T47D (cell line): ENCODE data around the gene TFAP2B.

Experiments
- DNase-seq, 2 experiments: peaks; one replicate each; pipeline versions ENCODE4 v3.0.0 to v3.0.0-alpha.2; 2011 to 2012; ENCODE audit warnings: low read depth in 1 of 2, low spot score in 1 of 2
- JUND ChIP-seq: IDR thresholded peaks from 2 replicates; pipeline ENCODE4 v1.6.1; 2012; ENCODE audit warnings: low read depth
- in situ Hi-C: cut with HindIII; loops from 2 replicates; pipeline ENCODE4 v1.10.0; 2016; ENCODE audit warnings: low sequenced_read_pairs, low pct_unique_long_range_greater_than_20kb

TFAP2B gene

DNA sequence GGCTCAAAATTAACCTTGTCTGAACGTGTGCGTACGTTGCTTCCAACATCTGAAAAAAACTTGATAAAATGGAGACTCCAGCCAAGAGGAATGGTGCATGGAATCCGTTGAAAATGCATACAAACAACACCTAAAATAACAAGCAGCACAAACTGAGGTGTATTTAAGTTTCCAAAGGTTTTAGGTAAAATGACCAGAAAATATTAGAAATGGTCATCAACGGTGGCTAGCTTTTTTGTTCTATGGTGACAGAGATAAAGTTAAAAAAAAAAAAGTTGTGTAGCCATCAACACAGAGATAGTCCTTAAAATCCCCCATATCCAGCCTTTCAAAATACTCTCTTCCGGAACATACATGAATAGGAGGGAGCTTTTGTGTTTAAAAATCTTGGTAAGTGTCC, 651 bp upstream of the TFAP2B start:
- no peak for TF ChIP-seq JUND
- in situ Hi-C loops, result no loop called here
- DNase-seq, result no peak

DNA sequence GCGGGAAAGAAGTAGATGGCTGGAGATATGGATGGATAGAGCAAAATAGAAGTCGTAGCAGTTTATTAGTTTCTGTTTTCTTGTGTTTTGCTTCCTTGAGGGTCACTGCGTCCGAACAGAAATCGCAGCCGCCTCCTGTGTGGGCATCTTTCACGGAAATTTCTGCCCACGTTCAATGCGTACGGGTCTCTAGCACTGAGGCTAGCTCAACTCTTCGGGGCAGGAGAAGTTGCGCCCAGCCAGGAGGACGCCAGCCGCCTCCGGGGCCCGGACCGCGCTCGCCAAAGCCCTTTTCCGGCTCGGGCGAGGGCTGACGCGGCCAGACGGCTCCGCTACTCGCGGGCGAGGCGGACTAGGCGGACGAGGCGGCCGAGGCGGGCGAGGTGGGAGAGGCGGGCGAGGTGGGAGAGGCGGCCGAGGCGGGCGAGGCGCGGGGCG, 814 bp downstream of the TFAP2B start:
- TF ChIP-seq JUND, result no peak
- in situ Hi-C loops, result no loop called here
- peak; percentile 20 to 54 for DNase-seq

DNA sequence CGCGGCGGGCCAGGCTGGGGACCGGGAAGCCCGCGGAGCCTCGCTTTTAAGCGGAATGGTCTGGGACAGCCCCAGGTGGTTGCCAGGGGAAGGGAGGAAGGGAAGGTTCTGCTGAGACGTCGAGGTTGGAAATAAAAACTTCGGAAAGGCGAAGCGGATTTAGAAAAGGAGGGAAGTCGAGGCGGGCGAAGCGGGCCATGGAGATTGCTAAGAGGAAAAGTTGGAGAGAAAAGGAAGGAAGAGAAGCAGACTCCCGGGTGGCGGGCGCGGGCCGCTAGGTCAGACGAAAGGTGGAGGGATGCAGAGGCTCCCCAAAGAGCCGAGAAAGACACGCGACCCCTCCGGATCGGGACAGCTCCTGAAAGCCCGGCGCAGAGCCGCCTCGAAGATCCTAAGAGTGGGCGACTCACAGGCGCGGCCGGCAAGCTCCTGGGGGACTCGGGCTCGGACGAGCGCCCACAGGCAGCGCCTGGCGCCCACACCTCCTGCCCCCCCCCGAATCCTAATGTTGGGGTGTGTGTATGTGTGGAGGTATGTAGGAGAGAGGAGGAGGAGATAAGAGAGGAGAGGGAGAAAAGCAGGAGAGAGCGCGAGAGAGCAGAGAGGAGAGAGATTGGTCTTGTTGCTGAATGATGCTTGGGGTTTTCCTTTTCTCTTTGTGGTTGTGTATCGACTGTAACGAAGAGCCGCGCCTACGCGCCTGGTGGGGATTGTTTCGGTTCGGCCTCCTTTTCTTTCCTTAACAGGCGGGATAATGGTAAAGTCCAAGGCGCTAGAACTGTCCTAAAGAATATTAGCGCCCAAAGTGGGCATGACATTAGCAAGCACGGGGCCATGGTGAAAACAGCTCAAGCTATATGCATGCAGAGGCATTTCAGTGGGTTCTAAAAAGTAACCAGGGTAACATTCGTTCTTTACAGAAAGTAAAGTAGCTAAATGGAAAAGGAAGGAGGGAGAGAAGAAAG, 1.5 kb downstream of the TFAP2B start:
- no peak for TF ChIP-seq JUND
- in situ Hi-C loops, result no loop called here
- DNase-seq, result peak in 1 of 2 experiments; percentile 10

DNA sequence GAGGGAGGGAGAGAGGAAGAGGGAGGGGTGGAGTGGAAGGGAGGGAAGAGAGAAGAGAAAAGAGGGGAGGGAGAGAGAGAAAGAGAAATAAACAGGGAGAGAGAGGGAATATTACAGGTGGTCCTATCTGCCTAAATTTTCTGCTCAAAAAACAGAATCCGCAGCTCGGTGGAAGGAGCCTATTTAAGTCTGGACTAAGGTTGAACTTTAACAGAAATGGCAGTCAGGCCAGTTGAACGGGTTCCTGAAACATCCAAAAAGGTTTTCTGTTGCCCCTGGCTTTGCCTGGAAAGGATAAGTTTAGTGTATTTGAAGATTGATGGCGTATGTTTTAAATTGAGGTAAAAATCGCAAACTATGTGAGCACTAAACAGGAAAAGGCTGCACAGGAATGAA, 2.2 kb downstream of the TFAP2B start:
- in situ Hi-C loops, result no loop called here
- DNase-seq, result peak in 1 of 2 experiments; percentile 59
- no peak for TF ChIP-seq JUND

DNA sequence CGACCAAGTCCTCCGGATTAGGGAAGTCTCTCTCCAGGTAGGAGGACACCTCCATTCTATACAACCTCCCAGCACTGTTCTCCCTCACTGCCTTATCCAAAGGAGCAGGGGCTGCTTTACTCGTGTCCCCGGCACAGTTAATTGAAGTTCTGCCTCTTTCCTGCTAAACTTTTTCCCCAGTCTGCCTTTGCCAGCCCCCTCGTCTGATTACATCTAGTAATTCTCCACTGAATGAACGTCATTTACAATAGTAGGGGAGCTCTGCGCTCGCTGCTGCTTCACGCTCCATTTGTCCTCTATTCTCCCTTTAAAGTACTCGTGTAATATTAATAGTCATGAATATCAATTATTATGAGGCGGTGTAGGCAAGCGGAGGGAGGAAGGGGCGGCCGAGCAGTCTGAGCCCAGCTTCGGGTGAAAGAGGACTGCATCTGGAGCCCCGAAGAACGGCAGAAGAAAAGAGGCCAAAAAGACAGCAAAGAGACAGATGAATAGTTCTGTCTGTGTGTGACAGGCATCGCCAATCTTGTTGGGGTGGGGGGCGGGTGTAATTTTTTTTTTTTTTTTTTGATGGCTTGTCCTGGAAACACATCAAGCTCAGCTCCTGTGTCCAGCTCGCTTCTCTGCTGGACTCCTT, 2.9 kb downstream of the TFAP2B start:
- in situ Hi-C loops, result no loop called here
- DNase-seq, result no peak
- TF ChIP-seq JUND, result no peak

DNA sequence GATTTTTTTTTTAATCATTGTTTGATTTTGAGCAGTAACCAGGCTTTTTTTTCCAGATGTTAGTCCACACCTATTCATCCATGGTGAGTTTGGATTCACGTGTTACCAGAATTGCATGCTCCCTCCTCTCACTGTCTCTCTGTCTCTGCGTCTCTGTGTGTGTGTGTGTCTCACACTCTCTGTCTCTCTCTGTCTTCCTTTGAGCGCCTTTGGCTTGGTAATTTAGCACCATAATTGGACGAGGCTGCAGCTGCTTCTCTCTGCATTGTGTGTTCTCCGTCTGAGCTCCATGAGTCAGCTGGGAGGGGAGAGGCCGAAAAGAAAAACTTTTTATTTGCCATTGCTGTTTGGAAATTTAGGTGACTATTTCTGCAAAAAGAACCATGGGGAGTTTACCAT, 3.4 kb downstream of the TFAP2B start:
- TF ChIP-seq JUND, result no peak
- in situ Hi-C loops, result no loop called here
- DNase-seq, result no peak

DNA sequence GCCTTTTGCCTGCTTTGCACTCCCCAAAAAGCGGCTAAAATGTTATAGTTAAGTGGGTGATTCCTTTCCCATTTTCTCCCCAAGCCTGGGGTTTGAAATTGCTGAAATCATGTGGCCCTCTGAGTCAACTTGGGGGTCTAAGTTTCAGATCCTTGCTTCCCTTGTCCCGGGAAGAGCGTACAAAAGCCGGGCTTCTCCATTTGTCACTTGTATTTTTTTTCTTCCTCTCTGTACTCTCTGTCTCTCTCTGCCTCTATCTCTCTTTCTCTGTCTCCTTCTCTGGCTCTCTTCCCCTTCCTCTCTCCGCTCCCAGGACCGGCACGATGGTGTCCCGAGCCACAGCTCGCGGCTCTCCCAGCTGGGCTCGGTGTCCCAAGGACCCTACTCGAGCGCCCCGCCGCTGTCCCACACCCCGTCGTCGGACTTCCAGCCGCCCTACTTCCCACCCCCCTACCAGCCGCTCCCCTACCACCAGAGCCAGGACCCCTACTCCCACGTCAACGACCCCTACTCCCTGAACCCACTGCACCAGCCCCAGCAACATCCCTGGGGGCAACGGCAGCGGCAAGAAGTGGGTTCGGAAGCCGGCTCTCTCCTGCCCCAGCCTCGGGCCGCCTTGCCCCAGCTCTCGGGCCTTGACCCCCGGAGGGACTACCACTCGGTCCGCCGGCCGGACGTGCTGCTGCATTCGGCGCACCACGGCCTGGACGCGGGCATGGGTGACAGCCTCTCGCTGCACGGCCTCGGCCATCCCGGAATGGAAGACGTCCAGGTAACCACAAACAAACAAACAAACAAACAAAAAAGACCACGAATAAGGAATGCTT, 4.6 kb downstream of the TFAP2B start:
- no peak for DNase-seq
- no peak for TF ChIP-seq JUND
- in situ Hi-C loops, result no loop called here

DNA sequence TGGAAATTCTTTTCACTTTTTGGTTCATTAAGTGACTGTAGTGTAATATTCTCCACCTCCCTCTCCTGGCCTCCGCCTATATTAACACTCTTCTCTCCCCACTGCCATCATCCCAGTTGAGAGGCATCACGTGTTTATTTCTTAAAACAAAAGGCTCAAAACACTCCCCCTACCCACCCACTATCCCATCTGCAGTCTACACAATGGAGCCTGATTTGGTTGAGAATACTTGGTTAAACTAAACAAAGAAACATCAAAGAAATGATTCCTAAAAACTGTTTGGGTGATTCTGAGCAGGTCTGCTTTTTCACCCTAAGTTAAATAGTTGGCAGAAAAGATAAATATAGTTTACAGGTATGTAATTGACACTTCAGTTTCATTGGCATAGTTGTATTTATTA, 5.9 kb downstream of the TFAP2B start:
- in situ Hi-C loops, result no loop called here
- DNase-seq, result no peak
- TF ChIP-seq JUND, result no peak

DNA sequence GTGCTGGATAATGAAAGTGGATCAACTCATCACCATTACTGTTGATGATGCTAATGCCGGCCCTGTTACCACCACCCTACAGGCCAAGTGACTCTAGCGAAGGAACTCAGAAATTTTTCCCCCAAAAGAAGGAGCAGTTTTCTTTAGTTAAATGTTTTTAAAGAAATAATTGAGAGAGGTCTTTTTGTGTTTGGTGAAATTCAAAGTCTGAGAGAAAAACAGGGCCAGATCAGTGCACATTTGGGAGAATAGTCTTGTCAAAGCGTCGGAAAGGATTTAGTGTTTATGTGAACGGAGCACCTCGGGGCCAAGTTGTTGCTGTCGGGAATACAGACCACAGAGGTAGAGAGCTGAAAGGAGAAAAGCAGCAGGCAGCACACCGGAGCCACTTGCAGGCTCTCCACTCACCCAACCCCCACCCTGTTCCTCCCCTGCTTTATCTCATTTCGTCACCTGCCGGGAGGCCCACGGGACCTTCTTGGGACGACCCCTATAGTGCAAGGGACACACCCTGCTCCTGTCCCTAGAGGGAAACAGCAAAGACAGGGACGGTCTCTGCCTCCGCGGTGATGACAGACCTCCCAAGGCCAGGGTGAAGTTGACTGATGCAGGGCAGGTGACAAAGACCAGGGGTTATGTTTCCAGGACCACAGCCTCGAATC, 6.8 kb downstream of the TFAP2B start:
- no peak for TF ChIP-seq JUND
- no peak for DNase-seq
- in situ Hi-C loops, result no loop called here

DNA sequence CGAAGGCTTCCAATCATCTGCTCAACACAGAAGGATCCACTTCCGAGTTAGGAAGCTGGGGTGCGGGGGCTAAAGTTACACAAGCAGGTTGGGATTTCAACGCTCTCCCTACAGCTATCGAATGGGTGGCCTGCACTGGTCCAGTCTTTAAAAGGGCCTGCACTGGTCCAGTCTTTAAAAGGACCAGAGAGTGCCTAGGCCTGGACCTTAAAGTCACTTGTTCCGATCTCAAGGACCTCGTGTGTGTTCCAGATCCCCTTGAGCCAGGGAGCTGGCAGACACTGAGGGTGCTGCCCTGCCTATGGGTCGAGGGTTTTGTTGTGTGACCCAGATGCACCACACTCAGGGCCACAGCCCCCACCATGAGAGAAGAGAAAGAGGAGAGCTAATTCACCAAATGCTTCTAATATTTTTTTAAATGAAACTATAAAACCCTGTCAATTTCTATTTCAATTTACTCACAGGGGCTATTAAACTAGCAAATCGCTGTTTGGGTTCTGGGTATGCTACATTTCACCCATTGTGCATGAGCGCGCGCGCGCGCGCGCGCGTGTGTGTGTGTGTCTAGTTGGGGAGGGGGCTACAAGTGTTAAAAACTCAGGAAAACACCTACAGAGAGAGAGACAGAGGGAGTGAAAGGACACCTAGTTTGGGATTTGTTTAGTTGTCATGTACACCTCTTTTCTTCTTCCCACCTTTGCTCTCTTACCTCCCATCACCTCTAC, 7.5 kb downstream of the TFAP2B start:
- no peak for TF ChIP-seq JUND
- no peak for DNase-seq
- in situ Hi-C loops, result no loop called here

DNA sequence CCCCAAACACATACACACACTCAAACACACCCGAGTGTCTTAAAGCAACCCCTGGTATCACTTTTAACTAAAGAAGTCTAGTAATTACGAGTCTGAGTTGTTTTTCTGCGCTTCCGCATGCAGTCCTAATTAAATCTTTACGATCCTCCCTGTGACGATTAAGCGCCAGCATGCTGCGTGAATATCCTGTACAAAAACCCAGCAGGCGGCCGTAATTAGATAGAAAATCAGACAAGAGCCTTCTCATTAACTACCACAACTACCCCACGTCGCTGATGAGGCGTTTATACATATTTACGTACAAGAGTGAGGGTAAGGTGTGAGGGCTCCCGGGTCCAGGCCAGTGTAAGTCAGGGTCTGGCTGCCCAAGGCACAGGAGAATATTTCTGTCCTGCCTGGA, 8.1 kb downstream of the TFAP2B start:
- in situ Hi-C loops, result no loop called here
- no peak for DNase-seq

More for the DNA sequence above, 8.1 kb downstream of the TFAP2B start:
- no peak for TF ChIP-seq JUND
